Inferior parietal cortex (tissue), 1 donor: ENCODE results near the gene EPHA1.
"Not testable (repeated sequence)": the region's sequence is repeated elsewhere in the genome, so short reads cannot be mapped to it uniquely, and the experiment has no call there.

ENCODE experiments used
- DNase-seq: peaks from one replicate; pipeline ENCODE4 v3.0.0-alpha.2; 2016; ENCODE audit errors: extremely low spot score

EPHA1 gene

DNA sequence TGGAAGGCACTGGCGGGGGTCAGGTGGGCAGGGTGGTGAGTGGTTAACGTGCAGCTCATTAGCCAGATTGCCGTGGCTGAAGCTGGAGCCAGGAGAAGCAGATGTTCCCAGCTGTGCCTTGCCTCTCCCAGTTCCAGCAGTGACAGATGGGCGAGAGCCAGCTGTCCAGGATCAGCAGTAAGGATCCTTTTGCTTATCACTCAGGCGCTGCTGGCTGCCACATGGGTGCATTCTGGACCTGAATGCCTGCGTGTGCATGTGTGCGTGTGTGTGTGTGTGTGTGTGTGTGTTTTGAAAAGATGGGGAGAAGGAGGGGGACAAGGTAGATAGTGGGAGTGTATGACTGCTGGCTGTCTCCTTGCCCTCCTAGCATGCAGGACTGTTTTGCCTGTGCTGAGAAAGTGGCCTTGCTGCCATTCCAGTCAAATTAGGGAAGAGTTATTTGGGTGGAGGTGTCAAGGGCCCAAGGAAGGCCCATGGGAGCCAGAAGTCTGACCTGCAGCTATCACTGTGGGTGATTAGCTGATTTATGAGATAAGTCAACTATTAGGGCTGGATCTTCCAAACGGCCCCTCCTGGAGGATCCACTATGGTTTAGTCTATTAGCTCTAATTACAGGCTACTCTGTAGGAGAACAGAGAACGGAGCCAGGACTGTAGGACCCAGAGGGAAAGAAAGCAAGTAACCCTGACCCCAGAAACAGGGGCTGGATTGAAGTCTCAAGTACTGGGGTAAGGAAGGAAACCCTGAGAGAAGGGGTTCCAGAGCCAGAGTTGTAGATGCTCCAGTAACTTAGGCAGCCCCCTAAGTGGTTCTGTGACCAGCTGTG, 3.3 kb downstream of the EPHA1 start:
- DNase-seq, result no peak

GRCh38 chr7:143402233-143402632, 6.4 kb downstream of the EPHA1 start:
- DNase-seq, result not testable (repeated sequence)

- DNase-seq, result no peak
These were observed 7.4 kb downstream of the EPHA1 start for GRCh38 chr7:143401265-143401664.

GRCh38 chr7:143399642-143400041, 9.0 kb downstream of the EPHA1 start:
- DNase-seq, result no peak

DNA sequence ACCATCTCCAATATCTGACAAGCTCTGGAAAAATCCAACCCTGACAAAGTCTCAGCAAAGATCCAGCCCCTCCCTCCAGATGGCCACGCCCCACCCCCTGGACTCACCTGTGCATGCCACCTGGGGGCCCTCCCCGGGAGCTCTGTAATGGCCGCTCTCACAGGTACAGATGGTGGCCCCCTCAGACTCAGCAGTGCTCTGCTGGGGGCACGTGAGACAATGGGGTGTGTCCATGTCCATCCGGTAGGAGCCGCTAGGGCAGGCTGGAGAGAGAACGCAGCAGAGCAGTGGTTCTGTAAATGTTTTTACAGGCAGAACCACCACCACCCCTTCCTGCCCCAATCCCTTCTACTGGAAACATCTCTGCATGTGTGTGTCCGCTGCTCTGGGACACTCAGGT, 9.5 kb downstream of the EPHA1 start:
- DNase-seq, result no peak

DNA sequence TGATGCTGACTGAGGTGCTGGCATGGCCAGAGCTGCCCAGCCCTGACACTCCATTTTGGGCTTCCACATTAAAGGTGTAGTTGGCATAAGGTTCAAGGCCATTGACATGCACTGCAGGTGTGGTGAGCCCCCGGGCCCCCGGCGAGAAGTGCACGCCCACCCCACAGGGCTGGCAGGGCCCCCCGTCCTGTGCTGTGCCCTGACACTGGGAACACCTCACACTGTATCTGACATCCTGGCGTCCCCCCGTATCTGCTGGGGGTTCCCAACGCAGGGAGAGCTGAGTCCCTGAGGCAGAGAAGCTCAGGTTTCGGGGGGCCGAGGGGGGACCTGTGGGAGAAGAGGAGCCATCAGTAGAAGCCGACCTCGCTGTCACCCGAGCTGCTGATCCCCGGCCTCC, 10.0 kb downstream of the EPHA1 start:
- DNase-seq, result no peak

- no peak for DNase-seq
These were observed 10.7 kb downstream of the EPHA1 start for GRCh38 chr7:143397710-143398530.

- no peak for DNase-seq
These were observed 11.8 kb downstream of the EPHA1 start for GRCh38 chr7:143396625-143397556.

DNA sequence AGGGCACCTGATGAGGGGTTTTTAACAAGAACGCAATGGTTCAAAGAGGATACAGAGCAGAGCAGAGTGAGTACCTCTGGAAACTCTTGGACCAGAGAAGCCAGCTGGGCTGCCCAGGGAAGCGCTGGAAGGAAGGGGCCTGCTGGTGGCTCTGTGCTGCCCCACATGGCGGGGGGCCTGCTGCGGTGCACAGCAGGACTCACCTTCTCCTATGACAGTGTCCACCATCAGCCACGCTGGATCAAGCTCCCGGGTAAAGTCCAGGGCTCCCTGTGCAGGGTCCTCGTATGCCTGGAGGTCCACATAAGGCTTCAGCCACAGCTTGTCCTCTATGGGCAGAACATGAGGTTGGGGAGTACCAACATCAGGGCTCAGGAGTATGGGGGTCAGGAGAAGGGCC, 12.5 kb downstream of the EPHA1 start:
- no peak for DNase-seq

DNA sequence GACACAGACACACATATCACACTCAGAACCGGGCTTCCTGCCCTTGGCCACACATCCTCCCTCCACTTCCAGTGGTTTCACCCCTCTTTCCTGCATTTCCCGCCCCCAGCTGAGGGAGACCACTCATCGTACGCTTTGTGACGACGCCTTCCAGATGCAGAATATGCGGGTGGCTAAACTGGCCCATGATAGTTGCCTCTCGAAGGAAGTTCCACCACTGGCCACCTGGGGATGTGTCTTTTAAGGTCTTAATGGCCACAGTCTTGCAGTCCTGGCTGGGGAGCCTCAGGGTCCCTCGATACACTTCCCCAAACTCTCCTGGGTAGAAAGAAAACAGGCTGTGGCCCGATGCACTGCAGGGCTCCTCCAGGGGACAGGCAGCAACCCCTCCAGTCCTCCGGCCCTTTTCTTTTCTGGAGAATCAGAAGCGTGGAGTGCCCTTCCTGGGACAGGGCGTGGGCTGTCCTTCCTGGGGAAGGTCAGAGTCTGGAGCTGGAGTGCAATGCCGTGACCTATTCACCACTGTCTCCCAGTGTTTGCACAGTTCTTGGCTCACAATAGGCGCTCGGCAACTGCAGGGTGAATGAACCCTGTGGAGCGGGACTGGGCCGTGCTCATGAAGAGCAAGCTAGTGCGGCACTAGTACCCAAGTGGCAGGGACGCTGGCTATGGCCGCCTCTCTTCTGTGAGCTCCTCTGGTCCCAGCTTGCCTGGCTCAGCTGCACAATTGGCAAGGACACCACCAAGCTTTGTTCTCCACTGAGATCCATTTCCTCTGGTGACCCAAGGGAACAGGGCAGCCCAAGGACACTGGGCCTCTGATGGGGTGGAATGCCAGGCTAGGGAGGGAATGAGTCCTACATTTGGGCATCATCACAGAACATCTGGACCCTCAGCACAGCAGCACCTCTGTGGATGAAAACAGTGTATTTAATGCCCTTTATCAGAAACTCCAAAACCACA, 13.2 kb downstream of the EPHA1 start:
- DNase-seq, result no peak

DNA sequence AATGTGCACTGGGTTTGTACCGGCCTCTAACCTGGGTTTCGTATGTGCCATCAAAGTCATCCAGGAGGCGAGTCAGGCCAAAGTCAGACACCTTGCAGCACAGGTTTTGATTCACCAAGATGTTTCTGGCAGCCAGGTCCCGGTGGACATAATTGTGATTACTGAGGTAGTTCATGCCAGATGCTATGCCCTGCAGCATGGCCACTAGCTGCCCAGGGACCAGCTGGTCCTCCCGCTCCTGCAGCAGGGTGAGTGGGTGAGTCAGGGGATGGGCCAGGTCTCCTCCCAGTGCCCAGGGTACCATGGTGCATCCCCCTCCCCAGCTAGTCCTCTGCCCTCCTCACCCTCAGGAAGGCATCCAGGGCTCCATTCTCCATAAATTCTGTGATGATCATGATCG, 13.9 kb downstream of the EPHA1 start:
- DNase-seq, result no peak

- DNase-seq, result no peak
These were observed 14.6 kb downstream of the EPHA1 start for GRCh38 chr7:143394068-143394467.

- no peak for DNase-seq
These were observed 15.2 kb downstream of the EPHA1 start for GRCh38 chr7:143393267-143394041.

DNA sequence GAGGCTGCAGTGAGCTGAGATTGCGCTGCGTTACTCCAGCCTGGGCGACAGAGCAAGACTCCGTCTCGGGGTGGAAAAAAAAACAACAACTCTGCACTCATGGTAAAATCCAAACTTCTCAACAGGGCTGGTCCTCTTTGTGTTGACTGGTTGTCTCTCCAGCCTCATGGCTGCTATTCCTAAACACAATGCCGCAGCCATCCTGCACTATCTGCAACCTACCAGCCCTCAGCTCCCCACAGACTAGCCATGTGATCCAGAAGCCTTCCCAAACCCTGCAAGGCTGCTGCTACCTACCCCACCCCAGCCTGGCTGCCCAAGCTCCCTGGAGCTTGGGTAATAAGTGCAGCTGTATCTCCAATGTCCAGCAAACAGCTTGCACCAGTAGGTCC, 15.8 kb downstream of the EPHA1 start:
- no peak for DNase-seq

DNA sequence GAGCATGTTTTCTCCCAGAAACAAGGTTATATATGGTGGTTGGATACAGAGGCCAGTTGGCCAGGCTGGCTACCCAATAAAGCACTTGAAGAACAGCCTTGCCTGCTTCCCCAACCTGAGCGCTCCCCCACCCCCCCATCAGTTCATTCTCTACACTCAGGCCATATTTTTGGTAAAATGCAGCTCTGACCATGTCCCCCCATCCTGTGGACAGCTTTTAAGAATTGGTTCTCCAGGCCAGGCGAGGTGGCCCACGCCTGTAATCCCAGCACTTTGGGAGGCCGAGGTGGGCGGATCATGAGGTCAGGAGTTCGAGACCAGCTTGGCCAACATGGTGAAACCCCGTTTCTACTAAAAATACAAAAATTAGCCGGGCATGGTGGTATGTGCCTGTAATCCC, 16.2 kb downstream of the EPHA1 start:
- not testable (repeated sequence) for DNase-seq

- no peak for DNase-seq
These were observed 16.9 kb downstream of the EPHA1 start for GRCh38 chr7:143391462-143392404.

- DNase-seq, result no peak
These were observed 17.8 kb downstream of the EPHA1 start for GRCh38 chr7:143390773-143391317.

- no peak for DNase-seq
These were observed 18.4 kb downstream of the EPHA1 start for GRCh38 chr7:143390104-143390772.
